ENCODE measurements around the gene SLC30A2. TPM values are rescaled to one million over a fixed set of nuclear protein-coding genes. Genes with fewer than 3 reads are reported as not detected.
A peak's percentile ranks its signal among the peaks of the same experiment; 100 is the strongest.

Gene SLC30A2
- total RNA-seq, 3 donors from 2014 or later, result 0.12 to 0.14 (median 0.13) TPM

- Histone ChIP-seq H3K36me3 (ENCODE audit: low read depth) (no peaks in the 10 kb centered on the region), H3K4me3 (no peak overlapping the region), H3K9me3 (no peaks in the 10 kb centered on the region), H3K4me1 (ENCODE audit: low read depth) (peaks cover 2% of the 10 kb centered on the region)
- DNase-seq (no peak), ATAC-seq (peak; percentile 69)
- TF ChIP-seq CTCF (IDR thresholded peaks at IDR 0.05), result no peak
- intact Hi-C loops (cut with DNase I, micrococcal nuclease), result no loop called here
Observed at GRCh38 chr1:26075421-26076144, 29.7 kb upstream of the SLC30A2 start.

GRCh38 chr1:26072305-26072704 lies 26.4 kb upstream of the SLC30A2 start:
- ATAC-seq, result no peak
- Histone ChIP-seq H3K4me1 (ENCODE audit: low read depth) (no peaks in the 10 kb centered on the region), H3K9me3 (no peaks in the 10 kb centered on the region), H3K36me3 (ENCODE audit: low read depth) (no peaks in the 10 kb centered on the region), H3K4me3 (no peak overlapping the region)
- TF ChIP-seq CTCF (IDR thresholded peaks at IDR 0.05), result no peak
- no peak for DNase-seq
- intact Hi-C loops (cut with DNase I, micrococcal nuclease), result no loop called here

GRCh38 chr1:26070963-26071342 lies 25.0 kb upstream of the SLC30A2 start:
- ATAC-seq (no peak), DNase-seq (no peak)
- Histone ChIP-seq H3K4me3 (no peak overlapping the region), H3K36me3 (ENCODE audit: low read depth) (no peaks in the 10 kb centered on the region), H3K9me3 (no peaks in the 10 kb centered on the region), H3K4me1 (ENCODE audit: low read depth) (no peaks in the 10 kb centered on the region)
- intact Hi-C loops (cut with DNase I, micrococcal nuclease), result no loop called here
- no peak for TF ChIP-seq CTCF (IDR thresholded peaks at IDR 0.05)

GRCh38 chr1:26070296-26070962 lies 24.5 kb upstream of the SLC30A2 start:
- TF ChIP-seq CTCF (IDR thresholded peaks at IDR 0.05), result no peak
- no peak overlapping the region for H3K4me3 ChIP-seq
- DNase-seq (no peak), ATAC-seq (no peak)
- no peaks in the 10 kb centered on the region for H3K4me1 ChIP-seq (ENCODE audit: low read depth)
- intact Hi-C loops (cut with DNase I, micrococcal nuclease), result no loop called here
- no peaks in the 10 kb centered on the region for H3K36me3 ChIP-seq (ENCODE audit: low read depth)
- no peaks in the 10 kb centered on the region for H3K9me3 ChIP-seq

GRCh38 chr1:26069941-26070295 lies 24.0 kb upstream of the SLC30A2 start:
- Histone ChIP-seq H3K4me1 (ENCODE audit: low read depth) (no peaks in the 10 kb centered on the region), H3K4me3 (no peak overlapping the region), H3K9me3 (no peaks in the 10 kb centered on the region), H3K36me3 (ENCODE audit: low read depth) (no peaks in the 10 kb centered on the region)
- no peak for TF ChIP-seq CTCF (IDR thresholded peaks at IDR 0.05)
- intact Hi-C loops (cut with DNase I, micrococcal nuclease), result no loop called here
- ATAC-seq (no peak), DNase-seq (no peak)

All from mucosa of descending colon (tissue), 3 donors.